ENCODE results near the gene ACVR2A.

Gene ACVR2A

DNA sequence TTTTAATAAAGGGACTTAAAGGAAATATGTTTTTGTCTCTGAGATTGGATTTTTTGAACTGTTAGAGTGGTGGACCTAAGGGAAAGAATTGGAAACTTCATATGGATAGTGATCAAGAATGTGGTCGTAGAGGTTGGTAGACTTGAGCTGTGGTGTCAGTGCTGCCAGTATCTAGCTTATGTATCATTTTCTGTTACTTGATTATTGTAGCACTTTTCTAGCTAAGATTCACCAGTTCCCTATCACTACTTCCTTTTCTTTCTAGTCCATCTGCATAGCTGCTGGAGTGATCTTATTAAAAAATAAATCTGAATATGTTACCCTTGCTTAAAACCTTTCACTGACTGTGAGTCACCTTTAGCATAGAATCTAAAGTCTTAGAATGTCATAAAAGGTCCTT, 6.0 kb downstream of the ACVR2A start:
- H3K27me3 ChIP-seq (ENCODE audit: insufficient read depth, low read depth, severe bottlenecking), result no peaks in the 10 kb centered on the region
- H3K36me3 ChIP-seq, result no peaks in the 10 kb centered on the region; the same call in 1 of the 2 replicates
- no peaks in the 10 kb centered on the region for H3K9me3 ChIP-seq (ENCODE audit: severe bottlenecking)
- H3K4me3 ChIP-seq (ENCODE audit: low read depth, low read length), result no peak overlapping the region
- H3K27ac ChIP-seq, result no peak overlapping the region
- TF ChIP-seq CTCF (IDR thresholded peaks at IDR 0.05; ENCODE audit: low read depth, low read length), result no peak
- no peak for DNase-seq

DNA sequence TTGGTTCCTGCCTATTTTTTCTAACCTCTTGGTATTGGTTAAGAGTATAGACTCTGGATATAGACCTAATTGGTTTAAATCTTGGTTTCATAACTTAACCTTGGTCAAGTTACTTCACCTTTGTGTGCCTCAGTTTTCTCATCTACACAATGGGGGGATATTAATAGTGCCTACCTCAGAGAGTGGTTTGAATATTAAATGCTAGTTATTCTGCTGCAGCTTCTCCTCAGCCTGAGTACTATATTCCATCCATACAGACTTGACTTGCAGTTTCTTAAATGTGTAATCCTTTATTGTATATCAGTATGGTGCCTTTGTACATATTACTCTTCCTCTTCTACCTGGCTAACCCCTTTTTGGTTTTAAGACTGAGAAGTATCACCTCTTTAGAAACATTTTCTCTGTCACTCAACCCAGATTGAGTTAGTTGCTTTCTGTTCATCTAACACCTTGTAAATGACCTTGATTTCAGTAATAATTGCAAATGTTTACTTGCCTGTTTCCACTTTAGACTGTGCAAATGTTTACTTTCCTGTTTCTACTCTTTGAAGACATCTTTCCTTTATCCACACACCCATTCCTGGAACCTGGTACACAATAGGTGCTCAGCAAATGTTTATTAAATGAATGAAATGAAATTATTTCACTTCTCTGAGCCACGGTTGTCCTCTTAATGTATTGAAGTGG, 6.6 kb downstream of the ACVR2A start:
- no peaks in the 10 kb centered on the region; the same call in 1 of the 2 replicates for H3K36me3 ChIP-seq
- no peak for TF ChIP-seq CTCF (IDR thresholded peaks at IDR 0.05; ENCODE audit: low read depth, low read length)
- no peak for DNase-seq

DNA sequence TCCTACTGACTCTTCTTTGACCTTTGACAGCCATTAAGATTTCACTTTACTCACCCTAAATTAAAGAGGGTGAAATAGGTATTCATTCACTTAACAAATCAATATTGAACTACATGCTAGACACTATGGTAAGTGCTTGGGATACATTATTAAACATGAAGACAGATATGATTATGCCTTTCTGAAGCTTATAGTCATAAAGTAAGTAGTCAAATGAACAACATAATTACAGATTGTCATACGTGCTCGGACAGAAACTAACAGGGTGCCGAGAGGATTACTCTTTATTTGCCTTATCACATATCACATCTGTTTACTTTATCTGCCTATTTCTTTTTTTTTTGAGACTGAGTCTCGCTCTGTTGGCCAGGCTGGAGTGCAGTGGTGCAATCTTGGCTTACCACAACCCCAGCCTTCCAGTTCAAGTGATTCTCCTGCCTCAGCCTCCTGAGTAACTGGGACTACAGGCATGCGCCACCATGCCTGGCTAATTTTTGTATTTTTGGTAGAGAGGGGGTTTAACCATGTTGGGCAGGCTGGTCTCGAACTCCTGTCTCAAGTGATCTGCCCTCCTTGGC, 9.8 kb downstream of the ACVR2A start:
- H3K27ac ChIP-seq, result no peak overlapping the region
- no peak for TF ChIP-seq CTCF (IDR thresholded peaks at IDR 0.05; ENCODE audit: low read depth, low read length)
- no peak for DNase-seq
- H3K36me3 ChIP-seq, result no peaks in the 10 kb centered on the region
- no peaks in the 10 kb centered on the region for H3K9me3 ChIP-seq (ENCODE audit: severe bottlenecking)
- no peaks in the 10 kb centered on the region for H3K27me3 ChIP-seq (ENCODE audit: insufficient read depth, low read depth, severe bottlenecking)
- H3K4me3 ChIP-seq (ENCODE audit: low read depth, low read length), result no peak overlapping the region

More for the DNA sequence above, 6.6 kb downstream of the ACVR2A start:
- H3K9me3 ChIP-seq (ENCODE audit: severe bottlenecking), result no peaks in the 10 kb centered on the region
- no peak overlapping the region for H3K27ac ChIP-seq
- no peaks in the 10 kb centered on the region for H3K27me3 ChIP-seq (ENCODE audit: insufficient read depth, low read depth, severe bottlenecking)
- no peak overlapping the region for H3K4me3 ChIP-seq (ENCODE audit: low read depth, low read length)

- Histone ChIP-seq H3K27me3 (ENCODE audit: insufficient read depth, low read depth, severe bottlenecking) (no peaks in the 10 kb centered on the region), H3K9me3 (ENCODE audit: severe bottlenecking) (no peaks in the 10 kb centered on the region), H3K36me3 (no peaks in the 10 kb centered on the region), H3K4me3 (ENCODE audit: low read depth, low read length) (no peak overlapping the region), H3K27ac (no peak overlapping the region)
- no peak for TF ChIP-seq CTCF (IDR thresholded peaks at IDR 0.05; ENCODE audit: low read depth, low read length)
- DNase-seq, result no peak
Observed at GRCh38 chr2:147855316-147855715, 10.5 kb downstream of the ACVR2A start.

- no peaks in the 10 kb centered on the region for H3K9me3 ChIP-seq (ENCODE audit: severe bottlenecking)
- no peaks in the 10 kb centered on the region for H3K36me3 ChIP-seq
- no peak for DNase-seq
- no peak for TF ChIP-seq CTCF (IDR thresholded peaks at IDR 0.05; ENCODE audit: low read depth, low read length)
- no peaks in the 10 kb centered on the region for H3K27me3 ChIP-seq (ENCODE audit: insufficient read depth, low read depth, severe bottlenecking)
- H3K27ac ChIP-seq, result no peak overlapping the region
- H3K4me3 ChIP-seq (ENCODE audit: low read depth, low read length), result no peak overlapping the region
Observed at GRCh38 chr2:147855977-147856376, 11.1 kb downstream of the ACVR2A start.
